GM20000 (cell line): ENCODE results near the gene KAZN.

Source experiments
- DNase-seq: peaks from one replicate; pipeline ENCODE4 v3.0.0; 2012; ENCODE audit warnings: low spot score
- CTCF ChIP-seq: IDR thresholded peaks from 2 replicates; pipeline ENCODE4 v1.5.1; 2012; ENCODE audit warnings: mild to moderate bottlenecking, control low read depth; ENCODE audit errors: extremely low read depth, missing control alignments

KAZN gene

GRCh38 chr1:15094719-15095495 lies 496.4 kb downstream of the KAZN start:
- TF ChIP-seq CTCF = no peak
- DNase-seq = no peak

GRCh38 chr1:15095496-15095875 lies 497.0 kb downstream of the KAZN start:
- DNase-seq = no peak
- no peak for TF ChIP-seq CTCF

- no peak for TF ChIP-seq CTCF
- no peak for DNase-seq
Measured at GRCh38 chr1:15096293-15096692, 497.8 kb downstream of the KAZN start.

GRCh38 chr1:15098176-15099125 lies 500.0 kb downstream of the KAZN start:
- no peak for DNase-seq
- no peak for TF ChIP-seq CTCF

- no peak for TF ChIP-seq CTCF
- DNase-seq = no peak
Measured at GRCh38 chr1:15099441-15100120, 501.1 kb downstream of the KAZN start.

- peak; percentile 69 for DNase-seq
- TF ChIP-seq CTCF = peak; percentile 83
Measured at GRCh38 chr1:15100121-15100879, 501.8 kb downstream of the KAZN start.
